HG03442 (cell line): Measurements from ENCODE around the gene CCL25.
A peak's percentile ranks its signal among the peaks of the same experiment; 100 is the strongest.

ENCODE experiments used
- ATAC-seq: cut with Tn5 transposase; IDR thresholded peaks from one replicate; pipeline ENCODE4 v1.9.1; 2021; ENCODE audit warnings: mild to moderate bottlenecking, moderate library complexity; ENCODE audit not compliant: unreplicated experiment

CCL25 gene

DNA sequence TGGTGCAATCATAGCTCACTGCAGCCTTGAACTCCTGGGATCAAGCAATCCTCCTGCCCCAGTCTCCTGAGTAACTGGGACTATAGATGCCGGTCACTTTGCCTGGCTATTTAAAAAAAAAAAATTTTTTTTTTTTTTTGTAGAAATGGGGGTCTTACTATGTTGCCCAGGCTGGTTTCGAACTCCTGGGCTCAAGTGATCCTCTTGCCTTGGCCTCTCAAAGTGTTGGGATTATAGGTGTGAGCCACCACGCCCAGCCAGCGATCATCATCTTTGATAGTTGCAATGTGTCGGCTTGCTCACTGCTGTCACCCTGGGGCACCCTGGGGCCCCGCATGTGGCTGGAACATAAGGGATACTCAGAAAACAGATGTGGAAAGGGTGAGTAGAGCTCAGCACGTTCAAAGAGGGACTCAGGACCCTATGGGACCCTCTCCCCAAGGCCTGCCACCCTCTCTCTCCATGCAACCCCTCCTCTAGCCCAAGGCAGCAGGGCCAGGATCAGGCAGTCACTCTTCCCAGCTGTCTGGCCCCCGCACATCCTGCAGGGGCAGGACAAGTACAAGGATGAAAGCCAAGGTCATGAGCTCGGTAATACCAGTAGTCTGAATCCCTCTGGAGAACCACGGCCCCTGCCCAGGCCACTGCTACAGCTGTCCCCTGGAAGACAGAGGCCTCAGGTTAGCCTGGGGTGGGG, 6.5 kb upstream of the CCL25 start:
- ATAC-seq, result no peak

DNA sequence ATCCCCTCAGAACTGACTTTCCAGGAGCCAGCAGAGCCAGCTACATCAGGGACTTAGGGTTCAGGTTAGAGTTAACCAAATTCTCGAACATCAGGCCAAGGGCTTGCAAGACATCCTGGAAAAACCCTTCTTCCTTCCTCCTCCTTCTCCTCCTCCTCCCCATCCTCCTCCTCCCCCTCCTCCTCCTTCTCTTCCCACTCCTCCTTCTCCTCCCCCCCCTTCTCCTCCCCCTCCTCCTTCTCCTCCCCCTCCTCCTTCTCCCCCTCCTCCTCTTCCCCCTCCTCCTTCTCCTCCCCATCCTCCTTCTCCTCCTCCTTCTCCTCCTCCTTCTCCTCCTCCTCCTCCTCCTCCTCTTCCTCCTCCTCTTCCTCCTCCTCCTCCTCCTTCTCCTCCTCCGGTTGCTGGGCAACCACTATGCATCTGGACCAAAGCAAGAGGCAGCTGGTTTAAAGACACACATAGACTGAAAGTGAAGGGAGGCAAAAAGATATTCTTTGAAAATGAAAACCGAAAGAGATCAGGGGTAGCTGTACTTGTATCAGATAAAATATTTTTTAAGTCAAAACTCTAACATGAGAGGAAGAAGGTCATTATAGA, 5.9 kb upstream of the CCL25 start:
- ATAC-seq, result no peak

GRCh38 chr19:8050274-8051096, 2.1 kb upstream of the CCL25 start:
- peak; percentile 78 for ATAC-seq

- ATAC-seq, result no peak
Observed at GRCh38 chr19:8054169-8054568, 1.6 kb downstream of the CCL25 start.

- no peak for ATAC-seq
Observed at GRCh38 chr19:8056533-8056932, 4.0 kb downstream of the CCL25 start.

GRCh38 chr19:8057545-8058270, 5.1 kb downstream of the CCL25 start:
- no peak for ATAC-seq

DNA sequence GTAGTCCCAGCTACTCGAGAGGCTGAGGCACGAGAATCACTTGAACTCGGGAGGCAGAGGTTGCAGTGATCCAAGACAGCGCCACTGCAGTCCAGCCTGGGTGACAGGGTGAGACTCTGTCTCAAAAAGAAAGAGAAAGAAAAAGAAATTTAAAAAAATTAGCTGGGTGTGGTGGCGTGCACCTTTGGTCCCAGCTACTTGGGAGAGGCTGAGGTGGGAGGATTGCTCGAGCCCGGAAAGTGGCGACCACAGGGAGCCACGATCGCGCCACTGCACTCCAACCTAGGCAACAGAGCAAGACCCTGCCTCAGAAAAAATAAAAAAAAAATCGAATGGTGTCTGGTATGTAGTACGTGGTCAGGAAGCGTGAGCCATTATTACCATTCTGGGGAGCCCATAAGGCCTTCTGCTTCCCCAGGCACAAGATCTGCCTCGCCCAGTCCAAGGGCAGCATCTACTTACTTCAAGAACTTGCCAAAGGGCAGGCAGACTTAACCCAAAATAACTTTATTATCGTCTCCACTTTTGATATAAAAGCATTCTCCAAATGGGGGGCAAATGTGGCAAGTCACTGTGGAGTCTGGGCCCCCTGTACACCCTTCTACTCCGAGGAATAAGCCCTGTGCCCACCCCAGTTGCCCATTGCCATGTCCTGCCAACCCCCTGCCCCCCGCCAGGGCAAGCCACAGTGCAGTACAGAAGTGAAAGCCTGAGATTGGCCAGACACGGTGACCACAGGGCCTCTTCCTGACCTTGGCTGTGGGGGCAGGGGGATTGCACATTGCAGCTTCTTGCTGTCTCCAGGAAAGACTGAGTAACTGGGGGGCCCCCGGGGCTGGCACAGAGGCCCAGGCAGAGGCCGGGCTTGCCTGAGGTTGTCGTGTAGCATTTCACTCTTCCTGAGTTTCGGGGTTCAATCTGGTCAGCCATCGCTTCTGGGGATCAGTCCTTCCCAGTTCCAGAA, 12.6 kb downstream of the CCL25 start:
- ATAC-seq, result no peak

- ATAC-seq, result no peak
Observed at GRCh38 chr19:8065875-8066261, 13.3 kb downstream of the CCL25 start.

DNA sequence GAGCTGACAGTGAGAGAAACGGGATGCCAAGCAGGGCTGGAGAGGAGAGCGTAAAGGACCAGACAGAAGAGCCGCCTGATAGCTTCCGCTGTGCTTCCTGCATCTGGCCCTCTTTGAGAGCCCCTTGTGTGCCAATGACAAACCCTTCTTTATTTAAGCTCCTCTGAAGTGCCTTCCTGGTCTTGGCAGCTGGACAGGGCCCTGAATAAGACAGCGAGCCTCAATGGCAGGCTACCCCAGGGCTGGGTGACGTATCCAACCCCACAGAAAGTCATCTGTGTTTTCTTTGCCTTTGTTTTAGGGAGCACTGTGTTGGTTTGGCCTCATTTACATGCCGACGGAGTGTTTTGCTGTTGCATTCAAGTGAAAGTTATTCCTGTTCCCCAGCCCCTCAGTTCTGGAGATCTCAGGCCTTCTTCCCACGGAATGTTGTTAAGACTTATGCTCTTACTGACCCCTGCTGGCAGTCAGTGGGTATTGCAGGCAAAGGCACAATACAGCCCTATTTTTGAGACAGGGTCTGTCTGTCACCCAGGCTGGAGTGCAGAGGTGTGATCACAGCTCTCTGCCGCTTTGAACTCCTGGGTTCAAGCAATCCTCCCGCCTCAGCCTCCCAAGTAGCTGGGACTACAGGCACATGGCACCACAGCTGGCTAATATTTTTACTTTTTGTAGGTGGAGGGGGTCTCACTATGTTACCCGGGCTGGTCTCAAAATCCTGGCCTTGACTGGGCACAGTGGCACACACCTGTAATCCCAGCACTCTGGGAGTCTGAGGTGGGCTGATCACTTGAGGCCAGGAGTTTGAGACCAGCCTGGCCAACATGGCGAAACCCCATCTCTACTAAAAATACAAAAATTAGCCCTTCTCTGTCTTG, 16.8 kb downstream of the CCL25 start:
- ATAC-seq, result no peak

- no peak for ATAC-seq
Observed at GRCh38 chr19:8071912-8072311, 19.4 kb downstream of the CCL25 start.

- no peak for ATAC-seq
Observed at GRCh38 chr19:8074501-8074900, 21.9 kb downstream of the CCL25 start.

GRCh38 chr19:8075158-8076074, 22.9 kb downstream of the CCL25 start:
- no peak for ATAC-seq

GRCh38 chr19:8079988-8080387, 27.4 kb downstream of the CCL25 start:
- no peak for ATAC-seq

- ATAC-seq, result no peak
Observed at GRCh38 chr19:8080832-8081231, 28.3 kb downstream of the CCL25 start.

- ATAC-seq, result no peak
Observed at GRCh38 chr19:8081569-8082550, 29.3 kb downstream of the CCL25 start.

DNA sequence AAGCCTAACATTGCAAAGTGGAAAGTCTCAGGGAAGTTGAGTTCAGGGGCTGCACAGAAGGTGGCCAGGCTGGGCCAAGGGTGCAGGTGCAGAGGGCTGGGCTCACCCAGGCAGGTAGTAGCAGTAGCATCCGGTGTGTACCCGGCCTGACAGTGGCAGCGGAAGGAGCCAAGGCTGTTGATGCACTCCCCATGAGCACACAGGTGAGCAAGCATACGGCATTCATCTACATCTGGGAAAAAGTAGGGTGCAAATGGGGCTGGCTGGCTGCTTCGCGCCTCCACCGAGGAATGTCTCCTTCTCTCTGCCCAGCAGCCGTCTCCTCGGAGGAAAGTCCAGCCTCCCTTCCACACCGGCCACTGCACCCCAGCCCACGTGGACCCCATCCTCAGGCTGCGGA, 30.6 kb downstream of the CCL25 start:
- ATAC-seq, result no peak

- no peak for ATAC-seq
Observed at GRCh38 chr19:8084152-8084551, 31.6 kb downstream of the CCL25 start.
